B cell (primary cell): ENCODE results near the gene EDC3. TPM values are rescaled to one million over a fixed set of nuclear protein-coding genes. Genes with fewer than 3 reads are reported as not detected.

Source experiments
- ATAC-seq: fragments of 200-7000 bp; cut with Tn5 transposase; one replicate; pipeline ENCODE4 v1.10.0; 2021; ENCODE audit warnings: low read depth, mild to moderate bottlenecking, moderate number of reproducible peaks, moderate library complexity
- CTCF ChIA-PET: fragments of 350-600 bp; sonication (Branson Sonifier 250); formaldehyde crosslinking; loops from one replicate; lab custom pipeline; 2021; ENCODE audit warnings: antibody characterized with exemption, inconsistent platforms; lab: Charles Lee
- POLR2A ChIA-PET: fragments of 350-600 bp; sonication (Branson Sonifier 250); formaldehyde crosslinking; loops from one replicate; lab custom pipeline; 2021; ENCODE audit warnings: antibody characterized with exemption; lab: Charles Lee
- DNase-seq: peaks from one replicate; pipeline ENCODE4 v3.0.0; 2013
- H2AFZ ChIP-seq: 2 replicates; pipeline ENCODE4 v1.6.1; 2012; ENCODE audit warnings: mild to moderate bottlenecking, low read depth, low read length; ENCODE audit not compliant: insufficient read depth, poor library complexity, severe bottlenecking
- H3K27ac ChIP-seq, 2 donors: 1 replicate in 1 of 2; 2 replicates in 1 of 2; pipeline ENCODE4 v1.5.1; 2012 to 2013; ENCODE audit warnings: low read length in 2 of 2, mild to moderate bottlenecking in 2 of 2, moderate library complexity in 1 of 2
- H3K27me3 ChIP-seq, 4 experiments: fragments of 200-600 bp in 1 of 4; sonication (generic) in 1 of 4; replicated peaks in 1 of 4; 1 replicate in 2 of 4; 2 replicates in 2 of 4; pipeline versions ENCODE4 v1.6.1 to v1.7.0; 2013 to 2016; ENCODE audit warnings: low read length in 3 of 4, mild to moderate bottlenecking in 2 of 4, mixed read lengths in 1 of 4, moderate library complexity in 1 of 4; ENCODE audit not compliant: insufficient read depth in 4 of 4, control insufficient read depth in 3 of 4; ENCODE audit errors: control extremely low read depth in 1 of 4
- H3K36me3 ChIP-seq, 2 experiments: replicated peaks in 1 of 2; 1 replicate in 1 of 2; 2 replicates in 1 of 2; pipeline versions ENCODE4 v1.6.1 to v1.7.1; 2013; ENCODE audit warnings: low read length in 1 of 2; ENCODE audit not compliant: insufficient read depth in 2 of 2, control insufficient read depth in 1 of 2; ENCODE audit errors: control extremely low read depth in 1 of 2, extremely low read depth in 1 of 2
- H3K4me1 ChIP-seq, 2 donors: fragments of 200-600 bp in 1 of 2; sonication (generic) in 1 of 2; 1 replicate in 1 of 2; 2 replicates in 1 of 2; pipeline versions ENCODE4 v1.5.1 to v1.6.1; 2013 to 2017; ENCODE audit warnings: low read length in 2 of 2; ENCODE audit not compliant: control insufficient read depth in 2 of 2, insufficient read depth in 2 of 2
- H3K4me2 ChIP-seq: replicated peaks from 2 replicates; pipeline ENCODE3; 2012; ENCODE audit warnings: mild to moderate bottlenecking, low read depth, low read length; ENCODE audit not compliant: poor library complexity, severe bottlenecking
- H3K4me3 ChIP-seq, 5 experiments: fragments of 200-600 bp in 1 of 5; sonication (generic) in 1 of 5; 1 replicate in 3 of 5; 2 replicates in 2 of 5; pipeline versions ENCODE4 v1.5.1 to v1.7.0; 2011 to 2016; ENCODE audit warnings: low read length in 4 of 5, mild to moderate bottlenecking in 4 of 5, low read depth in 2 of 5, control low read depth in 1 of 5, moderate library complexity in 1 of 5; ENCODE audit not compliant: insufficient read depth in 1 of 5; ENCODE audit errors: control extremely low read depth in 1 of 5, extremely low read depth in 1 of 5
- H3K79me2 ChIP-seq: fragments of 200-600 bp; sonication (generic); one replicate; pipeline ENCODE4 v1.6.0; 2016; ENCODE audit warnings: low read length; ENCODE audit not compliant: control insufficient read depth, insufficient read depth
- H3K9ac ChIP-seq: fragments of 200-600 bp; sonication (generic); 2 replicates; pipeline ENCODE4 v1.6.1; 2017; ENCODE audit warnings: mild to moderate bottlenecking, low read length, moderate library complexity
- H3K9me3 ChIP-seq, 3 donors: one replicate each; pipeline versions ENCODE4 v1.6.1 to v1.7.1; 2013; ENCODE audit warnings: low read length in 2 of 3; ENCODE audit not compliant: control insufficient read depth in 2 of 3, insufficient read depth in 1 of 3; ENCODE audit errors: control extremely low read depth in 1 of 3
- H4K20me1 ChIP-seq: 2 replicates; pipeline ENCODE4 v1.6.0; 2012; ENCODE audit warnings: mild to moderate bottlenecking, low read length; ENCODE audit not compliant: insufficient read depth, control insufficient read depth, poor library complexity, severe bottlenecking
- H3K27ac Mint-ChIP-seq: one replicate; pipeline ENCODE4 v1.8.0; 2021; ENCODE audit warnings: mixed read lengths
- H3K27me3 Mint-ChIP-seq: one replicate; pipeline ENCODE4 v1.8.0; 2021; ENCODE audit warnings: mixed read lengths
- H3K4me1 Mint-ChIP-seq: one replicate; pipeline ENCODE4 v1.8.0; 2021; ENCODE audit warnings: mixed read lengths
- H3K4me3 Mint-ChIP-seq: one replicate; pipeline ENCODE4 v1.8.0; 2021; ENCODE audit warnings: mixed read lengths
- H3K9me3 Mint-ChIP-seq: one replicate; pipeline ENCODE4 v1.8.0; 2022; ENCODE audit warnings: mixed read lengths; ENCODE audit not compliant: insufficient read depth
- CTCF ChIP-seq: fragments of 200-600 bp; IDR thresholded peaks from one replicate; pipeline ENCODE4 v1.8.0; 2022; ENCODE audit warnings: antibody characterized with exemption, mild to moderate bottlenecking
- EZH2 ChIP-seq: IDR thresholded peaks from 2 replicates; pipeline ENCODE4 v1.6.1; 2012; ENCODE audit warnings: borderline replicate concordance, low read depth, mild to moderate bottlenecking, moderate library complexity, low read length; ENCODE audit not compliant: insufficient read depth, poor library complexity, severe bottlenecking
- WGBS: methylation state at CpG from one replicate; pipeline ENCODE4 v1.1.5; 2013; ENCODE audit warnings: missing lambda C conversion rate; ENCODE audit not compliant: insufficient coverage; 5-methylcytosine and 5-hydroxymethylcytosine counted together
- intact Hi-C: fragments of 100-400 bp; cut with micrococcal nuclease; formaldehyde crosslinking; loops from one replicate; pipeline ENCODE4 v1.10.0; 2022
- polyA plus RNA-seq: library from polyadenylated mRNA; depleted of rRNA; stranded (reverse); fragments of >200 nt; gene quantifications from 2 replicates; pipeline ENCODE4 v1.2.3, GENCODE V29; 2012
- total RNA-seq, 2 donors: library from RNA; stranded (reverse); fragments of 120-200 nt in 1 of 2; gene quantifications; 1 replicate in 1 of 2; 2 replicates in 1 of 2; pipeline versions ENCODE4 v1.2.3 to v1.2.4, GENCODE V29; 2013 to 2022

Gene EDC3
- total and polyA plus RNA-seq, 2 donors (not counting 1 experiment from before 2014, with no cell fraction given), result 16.9 to 55.4 TPM

- no peaks in the 10 kb centered on the region for H3K9me3 ChIP-seq
- no peaks in the 10 kb centered on the region for H3K36me3 ChIP-seq
- Mint-ChIP-seq H3K27ac (no peak overlapping the region), H3K4me3 (no peak overlapping the region), H3K27me3 (no peaks in the 10 kb centered on the region), H3K4me1 (peaks cover 2% of the 10 kb centered on the region), H3K9me3 (no peaks in the 10 kb centered on the region)
- H2AFZ ChIP-seq, result no peak overlapping the region
- H3K27me3 ChIP-seq, result no peaks in the 10 kb centered on the region
- H3K4me3 ChIP-seq, result no peak overlapping the region
- no peak overlapping the region for H3K4me2 ChIP-seq
- ChIA-PET CTCF (interaction anchor here (1.0 kb wide), 1 partner anchor 144 kb away, joined by 3 read pairs; no protein-coding TSS in a partner anchor), POLR2A (no interaction called here)
- peaks cover 0 to 3% of the 10 kb centered on the region in 2 donors for H3K4me1 ChIP-seq
- intact Hi-C loops, result no loop called here
- DNase-seq (no peak), ATAC-seq (no peak)
- no peaks in the 10 kb centered on the region for H4K20me1 ChIP-seq
- TF ChIP-seq EZH2 (no peak), CTCF (no peak)
- WGBS, result 93% methylated on average over 11 of the region's 11 CpGs
- H3K9ac ChIP-seq, result no peak overlapping the region
- no peaks in the 10 kb centered on the region for H3K79me2 ChIP-seq
- H3K27ac ChIP-seq, result no peak overlapping the region
These were observed 91.8 kb downstream of the EDC3 start for GRCh38 chr15:74603789-74604705.
